A375 (cell line): Measurements from ENCODE around the gene KLHL4. TPM values are rescaled to one million over a fixed set of nuclear protein-coding genes. Genes with fewer than 3 reads are reported as not detected.

ENCODE experiments used
- total RNA-seq: library from RNA; depleted of rRNA; stranded (reverse); fragments of >200 nt; shearing (Covaris generic); gene quantifications from 2 replicates; pipeline ENCODE4 v1.2.3, GENCODE V29; 2014; rRNA removed

KLHL4 gene
- total RNA-seq = 0.58 and 0.64 TPM in 2 replicates

GRCh38 chrX:87517571-87518141 is at the start of gene KLHL4:
Gene KLHL4 (plus strand): TSS chrX:87517802. CDS start chrX:87517894, 92 bp downstream.

